ENCODE measurements around the gene PTH1R. TPM values are rescaled to one million over a fixed set of nuclear protein-coding genes. Genes with fewer than 3 reads are reported as not detected.

PTH1R gene
- total and polyA plus RNA-seq, 3 donors from 2014 or later: 8.4 to 11.3 (median 10.2) TPM

GRCh38 chr3:46880884-46881595 lies 3.5 kb downstream of the PTH1R start:
- intact Hi-C loops (cut with DNase I; ENCODE audit: low total_unique reads): no loop called here
- TF ChIP-seq CTCF (IDR thresholded peaks at IDR 0.05) (no peak), POLR2A (IDR thresholded peaks at IDR 0.05) (no peak)
- no peak overlapping the region for H3K27ac ChIP-seq
- peak overlapping the region; percentile 65 to 66 for H3K4me3 ChIP-seq
- no peaks in the 10 kb centered on the region for H3K36me3 ChIP-seq (ENCODE audit: low read depth, missing control alignments)
- no peak for DNase-seq
- H3K27me3 ChIP-seq: no peaks in the 10 kb centered on the region
- no peaks in the 10 kb centered on the region for H3K9me3 ChIP-seq
- peaks cover 11% of the 10 kb centered on the region for H3K4me1 ChIP-seq
- 36 to 37% methylated on average over 21 to 29 of the region's 29 CpGs for WGBS, 2 donors

GRCh38 chr3:46881596-46882376 lies 4.3 kb downstream of the PTH1R start:
- no peak for DNase-seq
- peak overlapping the region; percentile 39 to 68 for H3K27ac ChIP-seq
- intact Hi-C loops (cut with DNase I; ENCODE audit: low total_unique reads): no loop called here
- H3K27me3 ChIP-seq: no peaks in the 10 kb centered on the region
- peak overlapping the region; percentile 65 to 66 for H3K4me3 ChIP-seq
- H3K36me3 ChIP-seq (ENCODE audit: low read depth, missing control alignments): no peaks in the 10 kb centered on the region
- H3K4me1 ChIP-seq: peaks cover 8% of the 10 kb centered on the region
- H3K9me3 ChIP-seq: no peaks in the 10 kb centered on the region
- no peak for TF ChIP-seq CTCF (IDR thresholded peaks at IDR 0.05)
- no peak for TF ChIP-seq POLR2A (IDR thresholded peaks at IDR 0.05)
- 2 to 4% methylated on average over 15 to 62 of the region's 83 CpGs for WGBS, 2 donors

GRCh38 chr3:46882377-46883053 lies 5.0 kb downstream of the PTH1R start:
- peak overlapping the region in 1 of 2 donors; percentile 68 for H3K27ac ChIP-seq
- intact Hi-C loops (cut with DNase I; ENCODE audit: low total_unique reads): no loop called here
- TF ChIP-seq CTCF (IDR thresholded peaks at IDR 0.05) (no peak), POLR2A (IDR thresholded peaks at IDR 0.05) (no peak)
- H3K9me3 ChIP-seq: no peaks in the 10 kb centered on the region
- no peaks in the 10 kb centered on the region for H3K36me3 ChIP-seq (ENCODE audit: low read depth, missing control alignments)
- WGBS, 2 donors: 0 to 1% methylated on average over 24 to 58 of the region's 72 CpGs
- no peak for DNase-seq
- H3K27me3 ChIP-seq: no peaks in the 10 kb centered on the region
- H3K4me1 ChIP-seq: peaks cover 8% of the 10 kb centered on the region
- peak overlapping the region; percentile 65 to 66 for H3K4me3 ChIP-seq

- no peaks in the 10 kb centered on the region for H3K9me3 ChIP-seq
- WGBS, 2 donors: 2 to 6% methylated on average over 30 to 42 of the region's 78 CpGs
- intact Hi-C loops (cut with DNase I; ENCODE audit: low total_unique reads): no loop called here
- H3K4me3 ChIP-seq: peak overlapping the region; percentile 65 to 66
- peak overlapping the region in 1 of 2 donors; percentile 68 for H3K27ac ChIP-seq
- H3K27me3 ChIP-seq: no peaks in the 10 kb centered on the region
- no peak for DNase-seq
- peaks cover 8% of the 10 kb centered on the region for H3K4me1 ChIP-seq
- no peaks in the 10 kb centered on the region for H3K36me3 ChIP-seq (ENCODE audit: low read depth, missing control alignments)
- TF ChIP-seq CTCF (IDR thresholded peaks at IDR 0.05): no peak
- no peak for TF ChIP-seq POLR2A (IDR thresholded peaks at IDR 0.05)
Measured at GRCh38 chr3:46883054-46883829, 5.7 kb downstream of the PTH1R start.

Measured in testis (tissue), 3 donors.